ENCODE data around the gene TLE5. TPM values are rescaled to one million over a fixed set of nuclear protein-coding genes. Genes with fewer than 3 reads are reported as not detected.
A peak's percentile ranks its signal among the peaks of the same experiment; 100 is the strongest.
"Not testable (repeated sequence)": the region's sequence is repeated elsewhere in the genome, so short reads cannot be mapped to it uniquely, and the experiment has no call there.

Gene TLE5
- polyA plus RNA-seq, 1 donor from 2014 or later: 443 TPM

- H3K36me3 Mint-ChIP-seq: no peaks in the 10 kb centered on the region
- peaks cover 18% of the 10 kb centered on the region for H3K27me3 Mint-ChIP-seq
- H3K27ac Mint-ChIP-seq: peak overlapping the region; percentile 6 to 71 (median 39)
- peaks cover 11 to 22% (median 22%) of the 10 kb centered on the region in 3 donors for H3K4me1 Mint-ChIP-seq
- no peaks in the 10 kb centered on the region for H3K9me3 Mint-ChIP-seq
- H3K4me3 Mint-ChIP-seq: peak overlapping the region in 3 of 4 donors; percentile 49 to 84 (median 56)
These were observed 37.3 kb upstream of the TLE5 start for GRCh38 chr19:3099347-3100145.

- H3K27me3 Mint-ChIP-seq: peaks cover 17% of the 10 kb centered on the region
- H3K4me1 Mint-ChIP-seq: peaks cover 6 to 19% (median 19%) of the 10 kb centered on the region in 3 donors
- peak overlapping the region in 2 of 3 donors; percentile 6 to 71 for H3K27ac Mint-ChIP-seq
- H3K4me3 Mint-ChIP-seq: peak overlapping the region; percentile 49 to 84 (median 56)
- no peaks in the 10 kb centered on the region for H3K9me3 Mint-ChIP-seq
- no peaks in the 10 kb centered on the region for H3K36me3 Mint-ChIP-seq
These were observed 36.4 kb upstream of the TLE5 start for GRCh38 chr19:3098515-3099346.

- peak overlapping the region in 1 of 4 donors; percentile 53 for H3K4me3 Mint-ChIP-seq
- no peaks in the 10 kb centered on the region for H3K9me3 Mint-ChIP-seq
- H3K27me3 Mint-ChIP-seq: peaks cover 17% of the 10 kb centered on the region
- H3K4me1 Mint-ChIP-seq: peaks cover 6 to 19% (median 19%) of the 10 kb centered on the region in 3 donors
- no peaks in the 10 kb centered on the region for H3K36me3 Mint-ChIP-seq
- no peak overlapping the region for H3K27ac Mint-ChIP-seq
These were observed 35.8 kb upstream of the TLE5 start for GRCh38 chr19:3098141-3098514.

- no peaks in the 10 kb centered on the region for H3K9me3 Mint-ChIP-seq
- H3K36me3 Mint-ChIP-seq: no peaks in the 10 kb centered on the region
- peaks cover 17% of the 10 kb centered on the region for H3K27me3 Mint-ChIP-seq
- H3K27ac Mint-ChIP-seq: no peak overlapping the region
- H3K4me1 Mint-ChIP-seq: peaks cover 6 to 19% (median 19%) of the 10 kb centered on the region in 3 donors
- peak overlapping the region in 2 of 4 donors; percentile 12 to 53 for H3K4me3 Mint-ChIP-seq
These were observed 35.2 kb upstream of the TLE5 start for GRCh38 chr19:3097442-3097871.

GRCh38 chr19:3096902-3097326 is 34.6 kb upstream of the TLE5 start:
- Mint-ChIP-seq H3K4me1 (peaks cover 6 to 19% (median 19%) of the 10 kb centered on the region in 3 donors), H3K27ac (peak overlapping the region in 1 of 3 donors; percentile 59), H3K27me3 (peaks cover 17% of the 10 kb centered on the region), H3K36me3 (no peaks in the 10 kb centered on the region), H3K9me3 (no peaks in the 10 kb centered on the region), H3K4me3 (no peak overlapping the region)

GRCh38 chr19:3096267-3096901 is 34.1 kb upstream of the TLE5 start:
- H3K36me3 Mint-ChIP-seq: no peaks in the 10 kb centered on the region
- H3K27ac Mint-ChIP-seq: peak overlapping the region in 1 of 3 donors; percentile 59
- H3K4me3 Mint-ChIP-seq: peak overlapping the region in 3 of 4 donors; percentile 61 to 91 (median 73)
- no peaks in the 10 kb centered on the region for H3K9me3 Mint-ChIP-seq
- H3K27me3 Mint-ChIP-seq: peaks cover 17% of the 10 kb centered on the region
- H3K4me1 Mint-ChIP-seq: peaks cover 6 to 19% (median 19%) of the 10 kb centered on the region in 3 donors

- Mint-ChIP-seq H3K27ac (peak overlapping the region in 1 of 3 donors; percentile 59), H3K4me1 (peaks cover 6 to 19% (median 17%) of the 10 kb centered on the region in 3 donors), H3K9me3 (no peaks in the 10 kb centered on the region), H3K27me3 (peaks cover 17% of the 10 kb centered on the region), H3K4me3 (peak overlapping the region; percentile 61 to 91 (median 82)), H3K36me3 (no peaks in the 10 kb centered on the region)
These were observed 33.3 kb upstream of the TLE5 start for GRCh38 chr19:3095441-3096191.

GRCh38 chr19:3094601-3095440 is 32.5 kb upstream of the TLE5 start:
- no peaks in the 10 kb centered on the region for H3K36me3 Mint-ChIP-seq
- peaks cover 6 to 19% (median 17%) of the 10 kb centered on the region in 3 donors for H3K4me1 Mint-ChIP-seq
- no peak overlapping the region for H3K27ac Mint-ChIP-seq
- H3K27me3 Mint-ChIP-seq: peaks cover 17% of the 10 kb centered on the region
- H3K9me3 Mint-ChIP-seq: no peaks in the 10 kb centered on the region
- H3K4me3 Mint-ChIP-seq: peak overlapping the region; percentile 61 to 91 (median 76)

GRCh38 chr19:3089299-3089855 is 27.1 kb upstream of the TLE5 start:
- not testable (repeated sequence) for H3K4me1 Mint-ChIP-seq, H3K27me3 Mint-ChIP-seq, H3K27ac Mint-ChIP-seq, H3K9me3 Mint-ChIP-seq, H3K36me3 Mint-ChIP-seq
- H3K4me3 Mint-ChIP-seq: peak overlapping the region in 2 of 4 donors; percentile 17 to 23

GRCh38 chr19:3087769-3088168 is 25.5 kb upstream of the TLE5 start:
- H3K4me1 Mint-ChIP-seq: no peaks in the 10 kb centered on the region
- H3K9me3 Mint-ChIP-seq: no peaks in the 10 kb centered on the region
- H3K4me3 Mint-ChIP-seq: no peak overlapping the region
- H3K36me3 Mint-ChIP-seq: no peaks in the 10 kb centered on the region
- no peaks in the 10 kb centered on the region for H3K27me3 Mint-ChIP-seq
- no peak overlapping the region for H3K27ac Mint-ChIP-seq

GRCh38 chr19:3084943-3085342 is 22.6 kb upstream of the TLE5 start:
- no peaks in the 10 kb centered on the region for H3K27me3 Mint-ChIP-seq
- no peak overlapping the region for H3K27ac Mint-ChIP-seq
- H3K36me3 Mint-ChIP-seq: no peaks in the 10 kb centered on the region
- no peak overlapping the region for H3K4me3 Mint-ChIP-seq
- no peaks in the 10 kb centered on the region for H3K4me1 Mint-ChIP-seq
- no peaks in the 10 kb centered on the region for H3K9me3 Mint-ChIP-seq

- H3K4me1 Mint-ChIP-seq: no peaks in the 10 kb centered on the region
- H3K27me3 Mint-ChIP-seq: no peaks in the 10 kb centered on the region
- H3K9me3 Mint-ChIP-seq: no peaks in the 10 kb centered on the region
- no peak overlapping the region for H3K27ac Mint-ChIP-seq
- H3K4me3 Mint-ChIP-seq: no peak overlapping the region
- H3K36me3 Mint-ChIP-seq: no peaks in the 10 kb centered on the region
These were observed 21.7 kb upstream of the TLE5 start for GRCh38 chr19:3083964-3084363.

- H3K27ac Mint-ChIP-seq: no peak overlapping the region
- no peaks in the 10 kb centered on the region for H3K4me1 Mint-ChIP-seq
- no peaks in the 10 kb centered on the region for H3K36me3 Mint-ChIP-seq
- no peaks in the 10 kb centered on the region for H3K27me3 Mint-ChIP-seq
- H3K4me3 Mint-ChIP-seq: no peak overlapping the region
- no peaks in the 10 kb centered on the region for H3K9me3 Mint-ChIP-seq
These were observed 20.0 kb upstream of the TLE5 start for GRCh38 chr19:3082331-3082730.

All from IgD-negative memory B cell (primary cell).